ENCODE measurements around the gene CSNK1D.

Gene CSNK1D

GRCh38 chr17:82244413-82245133, 28.9 kb downstream of the CSNK1D start:
- H3K27ac ChIP-seq (ENCODE audit: low read length): no peak overlapping the region
- TF ChIP-seq, protein P1, sequence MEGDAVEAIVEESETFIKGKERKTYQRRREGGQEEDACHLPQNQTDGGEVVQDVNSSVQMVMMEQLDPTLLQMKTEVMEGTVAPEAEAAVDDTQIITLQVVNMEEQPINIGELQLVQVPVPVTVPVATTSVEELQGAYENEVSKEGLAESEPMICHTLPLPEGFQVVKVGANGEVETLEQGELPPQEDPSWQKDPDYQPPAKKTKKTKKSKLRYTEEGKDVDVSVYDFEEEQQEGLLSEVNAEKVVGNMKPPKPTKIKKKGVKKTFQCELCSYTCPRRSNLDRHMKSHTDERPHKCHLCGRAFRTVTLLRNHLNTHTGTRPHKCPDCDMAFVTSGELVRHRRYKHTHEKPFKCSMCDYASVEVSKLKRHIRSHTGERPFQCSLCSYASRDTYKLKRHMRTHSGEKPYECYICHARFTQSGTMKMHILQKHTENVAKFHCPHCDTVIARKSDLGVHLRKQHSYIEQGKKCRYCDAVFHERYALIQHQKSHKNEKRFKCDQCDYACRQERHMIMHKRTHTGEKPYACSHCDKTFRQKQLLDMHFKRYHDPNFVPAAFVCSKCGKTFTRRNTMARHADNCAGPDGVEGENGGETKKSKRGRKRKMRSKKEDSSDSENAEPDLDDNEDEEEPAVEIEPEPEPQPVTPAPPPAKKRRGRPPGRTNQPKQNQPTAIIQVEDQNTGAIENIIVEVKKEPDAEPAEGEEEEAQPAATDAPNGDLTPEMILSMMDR (IDR thresholded peaks at IDR 0.05; ENCODE audit: low read depth, low read length): peak; percentile 26
- no peak for TF ChIP-seq EZH2phosphoT487 (IDR thresholded peaks at IDR 0.05; ENCODE audit: low read depth)
- H3K4me2 ChIP-seq (ENCODE audit: low read length): no peak overlapping the region
- 0 out of 2 replicates have a peak, but pooled peaks cover 19% of the 10 kb centered on the region for H4K20me1 ChIP-seq (ENCODE audit: insufficient read depth, low read length)
- H3K36me3 ChIP-seq (replicated peaks; ENCODE audit: low read depth, low read length): peaks cover 43% of the 10 kb centered on the region
- no peak overlapping the region for H3K4me3 ChIP-seq (ENCODE audit: low read length)
- no peaks in the 10 kb centered on the region for H3K27me3 ChIP-seq (ENCODE audit: low read depth, low read length)
- H3K79me2 ChIP-seq (ENCODE audit: low read length): no peaks in the 10 kb centered on the region; the same call in 1 of the 2 replicates
- H2AFZ ChIP-seq (ENCODE audit: low read depth, low read length): no peak overlapping the region
- no peaks in the 10 kb centered on the region for H3K9me3 ChIP-seq (ENCODE audit: insufficient read depth, low read length)
- H3K4me1 ChIP-seq (ENCODE audit: low read length): no peaks in the 10 kb centered on the region
- no peak overlapping the region for H3K9ac ChIP-seq (ENCODE audit: low read length)

GRCh38 chr17:82243648-82244412, 29.7 kb downstream of the CSNK1D start:
- H3K36me3 ChIP-seq (replicated peaks; ENCODE audit: low read depth, low read length): peaks cover 36% of the 10 kb centered on the region
- 0 out of 2 replicates have a peak, but pooled peaks cover 19% of the 10 kb centered on the region for H4K20me1 ChIP-seq (ENCODE audit: insufficient read depth, low read length)

GRCh38 chr17:82242977-82243647, 30.4 kb downstream of the CSNK1D start:
- Histone ChIP-seq H3K4me3 (ENCODE audit: low read length) (no peak overlapping the region), H3K27me3 (ENCODE audit: low read depth, low read length) (no peaks in the 10 kb centered on the region), H3K4me1 (ENCODE audit: low read length) (peaks cover 5% of the 10 kb centered on the region), H3K36me3 (replicated peaks; ENCODE audit: low read depth, low read length) (peaks cover 33% of the 10 kb centered on the region), H3K27ac (ENCODE audit: low read length) (no peak overlapping the region), H3K9ac (ENCODE audit: low read length) (no peak overlapping the region), H2AFZ (ENCODE audit: low read depth, low read length) (no peak overlapping the region), H3K9me3 (ENCODE audit: insufficient read depth, low read length) (no peaks in the 10 kb centered on the region), H4K20me1 (ENCODE audit: insufficient read depth, low read length) (0 out of 2 replicates have a peak, but pooled peaks cover 19% of the 10 kb centered on the region), H3K4me2 (ENCODE audit: low read length) (no peak overlapping the region), H3K79me2 (ENCODE audit: low read length) (no peaks in the 10 kb centered on the region; the same call in 1 of the 2 replicates)
- no peak for TF ChIP-seq EZH2phosphoT487 (IDR thresholded peaks at IDR 0.05; ENCODE audit: low read depth)
- TF ChIP-seq, protein P1 (IDR thresholded peaks at IDR 0.05; ENCODE audit: low read depth, low read length): no peak

More at GRCh38 chr17:82243648-82244412, 29.7 kb downstream of the CSNK1D start:
- no peak overlapping the region for H3K4me3 ChIP-seq (ENCODE audit: low read length)
- H3K79me2 ChIP-seq (ENCODE audit: low read length): no peaks in the 10 kb centered on the region; the same call in 1 of the 2 replicates
- H2AFZ ChIP-seq (ENCODE audit: low read depth, low read length): no peak overlapping the region
- no peaks in the 10 kb centered on the region for H3K4me1 ChIP-seq (ENCODE audit: low read length)
- H3K9ac ChIP-seq (ENCODE audit: low read length): no peak overlapping the region
- H3K4me2 ChIP-seq (ENCODE audit: low read length): no peak overlapping the region
- TF ChIP-seq, protein P1 (IDR thresholded peaks at IDR 0.05; ENCODE audit: low read depth, low read length): no peak
- no peak for TF ChIP-seq EZH2phosphoT487 (IDR thresholded peaks at IDR 0.05; ENCODE audit: low read depth)
- H3K27me3 ChIP-seq (ENCODE audit: low read depth, low read length): no peaks in the 10 kb centered on the region
- no peak overlapping the region for H3K27ac ChIP-seq (ENCODE audit: low read length)
- H3K9me3 ChIP-seq (ENCODE audit: insufficient read depth, low read length): no peaks in the 10 kb centered on the region

- TF ChIP-seq, protein P1 (IDR thresholded peaks at IDR 0.05; ENCODE audit: low read depth, low read length): no peak
- no peak for TF ChIP-seq EZH2phosphoT487 (IDR thresholded peaks at IDR 0.05; ENCODE audit: low read depth)
- H3K9me3 ChIP-seq (ENCODE audit: insufficient read depth, low read length): no peaks in the 10 kb centered on the region
- H3K36me3 ChIP-seq (replicated peaks; ENCODE audit: low read depth, low read length): peaks cover 28% of the 10 kb centered on the region
- 0 out of 2 replicates have a peak, but pooled peaks cover 19% of the 10 kb centered on the region for H4K20me1 ChIP-seq (ENCODE audit: insufficient read depth, low read length)
- H3K27ac ChIP-seq (ENCODE audit: low read length): no peak overlapping the region
- peaks cover 9% of the 10 kb centered on the region for H3K4me1 ChIP-seq (ENCODE audit: low read length)
- no peaks in the 10 kb centered on the region for H3K27me3 ChIP-seq (ENCODE audit: low read depth, low read length)
- H3K79me2 ChIP-seq (ENCODE audit: low read length): no peaks in the 10 kb centered on the region
- H3K9ac ChIP-seq (ENCODE audit: low read length): no peak overlapping the region
- no peak overlapping the region for H2AFZ ChIP-seq (ENCODE audit: low read depth, low read length)
- no peak overlapping the region for H3K4me2 ChIP-seq (ENCODE audit: low read length)
- no peak overlapping the region for H3K4me3 ChIP-seq (ENCODE audit: low read length)
These were observed 30.9 kb downstream of the CSNK1D start for GRCh38 chr17:82242698-82242976.
